Measurements from ENCODE around the gene KDM7A. TPM values are rescaled to one million over a fixed set of nuclear protein-coding genes. Genes with fewer than 3 reads are reported as not detected.

KDM7A gene
- total and polyA plus RNA-seq, 9 of the 15 experiments (the other 6 are each of a cell fraction or from before 2014, with no cell fraction given): 0.90 to 8.4 (median 7.0) TPM

- intact Hi-C loops (cut with micrococcal nuclease): no loop called here
- DNase-seq (ENCODE audit: extremely low read depth in 1 of 4, low spot score in 3 of 4) (no peak), ATAC-seq (no peak), FAIRE-seq (no peak)
- H3K27me3 ChIP-seq (ENCODE audit: control insufficient read depth in 2 of 2, insufficient read depth in 2 of 2, low read length in 2 of 2): no peaks in the 10 kb centered on the region; a peak in 2 of 5 replicates
- H4K20me1 ChIP-seq (replicated peaks; ENCODE audit: control insufficient read depth, insufficient read depth, low read length): no peaks in the 10 kb centered on the region
- in situ Hi-C loops (cut with MboI): no loop called here
- no peak overlapping the region for H3K4me2 ChIP-seq (ENCODE audit: insufficient read depth, low read length)
- H3K79me2 ChIP-seq (ENCODE audit: control insufficient read depth, insufficient read depth, low read length): no peaks in the 10 kb centered on the region
- H3K9me1 ChIP-seq (ENCODE audit: control insufficient read depth, insufficient read depth, low read length): no peaks in the 10 kb centered on the region
- no peak overlapping the region for H2AFZ ChIP-seq (ENCODE audit: low read depth, low read length)
- CTCF ChIA-PET (ENCODE audit: low intra/inter-chr PET ratio): no interaction called here
- BruUV-seq (replicated peaks): no TSS peak
- POLR2A ChIA-PET: interaction anchor here (0.6 to 4.1 kb wide), 2 partner anchors 18 to 232 kb away, joined by 3 to 17 read pairs; partner anchors contain the start of gene KDM7A
- 67% methylated on average over 1 of the region's 1 CpG for WGBS (ENCODE audit: insufficient coverage, low coverage, missing lambda C conversion rate)
- H3K4me3 ChIP-seq: no peak overlapping the region
- 0 out of 2 replicates have a peak, but pooled peaks have one; percentile 7 for TF ChIP-seq ZFX (CRISPR knock-in tag; IDR thresholded peaks at IDR 0.05)
- no peak for TF ChIP-seq LARP7 (IDR thresholded peaks at IDR 0.05)
- no peak for TF ChIP-seq POLR2G (IDR thresholded peaks at IDR 0.05; ENCODE audit: low read depth, low read length)
- TF ChIP-seq ZC3H11A (IDR thresholded peaks at IDR 0.05; ENCODE audit: low read depth, low read length): no peak
- no peak for TF ChIP-seq HDAC8 (tag; IDR thresholded peaks at IDR 0.05)
- no peak for TF ChIP-seq LEF1 (IDR thresholded peaks at IDR 0.05)
- no peak for TF ChIP-seq ZNF445 (CRISPR knock-in tag; IDR thresholded peaks at IDR 0.05; ENCODE audit: low read depth)
- H3K9ac ChIP-seq (ENCODE audit: insufficient read depth in 1 of 2, low read depth in 2 of 2, low read length in 2 of 2): no peak overlapping the region
- no peaks in the 10 kb centered on the region; the same call in 1 of the 2 replicates for H3K9me3 ChIP-seq (replicated peaks; ENCODE audit: control insufficient read depth, insufficient read depth, low read depth, low read length)
- H3K36me3 ChIP-seq (ENCODE audit: control insufficient read depth, insufficient read depth, low read length): no peaks in the 10 kb centered on the region
- peaks cover 11 to 18% of the 10 kb centered on the region in 2 experiments; a peak in 3 of 5 replicates for H3K4me1 ChIP-seq (replicated peaks in 1 of 2; ENCODE audit: control insufficient read depth in 2 of 2, insufficient read depth in 2 of 2, low read length in 2 of 2)
- no peak overlapping the region for H3K27ac ChIP-seq (ENCODE audit: extremely low read depth, low read depth, low read length)
Measured at GRCh38 chr7:140195859-140196258, 19.1 kb upstream of the KDM7A start.

- no peaks in the 10 kb centered on the region for H3K36me3 ChIP-seq (ENCODE audit: control insufficient read depth, insufficient read depth, low read length)
- intact Hi-C loops (cut with micrococcal nuclease): no loop called here
- peak overlapping the region; percentile 10; the same call in 1 of the 2 replicates for H2AFZ ChIP-seq (ENCODE audit: low read depth, low read length)
- no peak overlapping the region for H3K4me2 ChIP-seq (ENCODE audit: insufficient read depth, low read length)
- no peaks in the 10 kb centered on the region for H4K20me1 ChIP-seq (replicated peaks; ENCODE audit: control insufficient read depth, insufficient read depth, low read length)
- BruUV-seq (replicated peaks): no TSS peak
- H3K9me3 ChIP-seq (replicated peaks; ENCODE audit: control insufficient read depth, insufficient read depth, low read depth, low read length): no peaks in the 10 kb centered on the region; the same call in 1 of the 2 replicates
- peaks cover 0 to 2% of the 10 kb centered on the region in 2 experiments; a peak in 2 of 5 replicates for H3K27me3 ChIP-seq (ENCODE audit: control insufficient read depth in 2 of 2, insufficient read depth in 2 of 2, low read length in 2 of 2)
- H3K9ac ChIP-seq (ENCODE audit: insufficient read depth in 1 of 2, low read depth in 2 of 2, low read length in 2 of 2): no peak overlapping the region
- H3K27ac ChIP-seq (ENCODE audit: extremely low read depth, low read depth, low read length): no peak overlapping the region
- FAIRE-seq (no peak), ATAC-seq (no peak), DNase-seq (ENCODE audit: extremely low read depth in 1 of 4, low spot score in 3 of 4) (no peak)
- no peaks in the 10 kb centered on the region for H3K79me2 ChIP-seq (ENCODE audit: control insufficient read depth, insufficient read depth, low read length)
- no peaks in the 10 kb centered on the region for H3K9me1 ChIP-seq (ENCODE audit: control insufficient read depth, insufficient read depth, low read length)
- in situ Hi-C loops (cut with MboI): no loop called here
- H3K4me1 ChIP-seq (replicated peaks in 1 of 2; ENCODE audit: control insufficient read depth in 2 of 2, insufficient read depth in 2 of 2, low read length in 2 of 2): peaks cover 6 to 12% of the 10 kb centered on the region in 2 experiments; a peak in 4 of 5 replicates
- TF ChIP-seq CTBP1 (IDR thresholded peaks at IDR 0.05; ENCODE audit: borderline replicate concordance): no peak
- no peak for TF ChIP-seq NKRF (IDR thresholded peaks at IDR 0.05; ENCODE audit: borderline replicate concordance)
- 0 out of 2 replicates have a peak, but pooled peaks have one; percentile 32 for TF ChIP-seq ZBTB26 (CRISPR knock-in tag; IDR thresholded peaks at IDR 0.05)
- no peak for TF ChIP-seq RCOR1 (IDR thresholded peaks at IDR 0.05; ENCODE audit: borderline replicate concordance in 1 of 2, low read depth in 2 of 2, low read length in 2 of 2)
- CTCF ChIA-PET (ENCODE audit: low intra/inter-chr PET ratio): no interaction called here
- POLR2A ChIA-PET: interaction anchor here (0.5 to 2.1 kb wide), 10 partner anchors 9 to 822 kb away, joined by 3 to 15 read pairs (median 3); partner anchors contain the start of gene MRPS33
- H3K4me3 ChIP-seq: no peak overlapping the region
Measured at GRCh38 chr7:140192620-140193019, 15.8 kb upstream of the KDM7A start.

Measured in K562 (cell line).